H9 (cell line): Measurements from ENCODE around the gene OR2G3. TPM values are rescaled to one million over a fixed set of nuclear protein-coding genes. Genes with fewer than 3 reads are reported as not detected.

ENCODE experiments used
- DNase-seq: peaks from one replicate; pipeline ENCODE4 v3.0.0-alpha.2; 2017
- H2AFZ ChIP-seq: one replicate; pipeline ENCODE4 v1.6.1; 2013; ENCODE audit warnings: mild to moderate bottlenecking, low read length, control low read depth, moderate library complexity
- H2AK5ac ChIP-seq: 2 replicates; pipeline ENCODE4 v1.6.1; 2013; ENCODE audit warnings: low read length, control low read depth, mixed read lengths; ENCODE audit not compliant: insufficient read length
- H2BK120ac ChIP-seq: one replicate; pipeline ENCODE4 v1.6.1; 2013; ENCODE audit warnings: low read depth, mild to moderate bottlenecking, low read length, control low read depth, inconsistent platforms; ENCODE audit not compliant: poor library complexity, severe bottlenecking
- H2BK12ac ChIP-seq: 2 replicates; pipeline ENCODE4 v1.6.1; 2013; ENCODE audit warnings: low read length, control low read depth, mixed read lengths, low read depth; ENCODE audit not compliant: insufficient read length
- H2BK15ac ChIP-seq: 2 replicates; pipeline ENCODE4 v1.6.1; 2013; ENCODE audit warnings: low read depth, low read length, control low read depth
- H2BK20ac ChIP-seq: one replicate; pipeline ENCODE4 v1.6.1; 2013; ENCODE audit warnings: low read depth, mild to moderate bottlenecking, low read length, control low read depth, inconsistent platforms; ENCODE audit not compliant: poor library complexity, severe bottlenecking
- H2BK5ac ChIP-seq: 2 replicates; pipeline ENCODE4 v1.6.1; 2013; ENCODE audit warnings: low read length, control low read depth, mixed read lengths; ENCODE audit not compliant: insufficient read length
- H3K14ac ChIP-seq: 2 replicates; pipeline ENCODE4 v1.6.1; 2013; ENCODE audit warnings: low read length, control low read depth; ENCODE audit not compliant: insufficient read depth
- H3K18ac ChIP-seq: 2 replicates; pipeline ENCODE4 v1.6.1; 2013; ENCODE audit warnings: low read depth, mild to moderate bottlenecking, mixed read lengths, low read length, control low read depth; ENCODE audit not compliant: insufficient read length
- H3K23ac ChIP-seq: 2 replicates; pipeline ENCODE4 v1.6.1; 2013; ENCODE audit warnings: low read length, control low read depth, mixed read lengths, low read depth; ENCODE audit not compliant: insufficient read length
- H3K23me2 ChIP-seq: 2 replicates; pipeline ENCODE4 v1.6.1; 2013; ENCODE audit warnings: low read depth, mild to moderate bottlenecking, mixed read lengths, low read length, control low read depth; ENCODE audit not compliant: insufficient read length, poor library complexity, severe bottlenecking
- H3K27ac ChIP-seq: 2 replicates; pipeline ENCODE4 v1.5.1; 2013; ENCODE audit warnings: low read length, control low read depth, mixed read lengths, low read depth; ENCODE audit not compliant: insufficient read length
- H3K27me3 ChIP-seq: 2 replicates; pipeline ENCODE4 v1.6.1; 2013; ENCODE audit warnings: low read length, control low read depth, inconsistent platforms; ENCODE audit not compliant: insufficient read depth
- H3K4ac ChIP-seq: 2 replicates; pipeline ENCODE4 v1.6.1; 2013; ENCODE audit warnings: low read depth, mild to moderate bottlenecking, control low read depth, inconsistent platforms, low read length, moderate library complexity
- H3K4me1 ChIP-seq: 2 replicates; pipeline ENCODE4 v1.6.1; 2013; ENCODE audit warnings: low read length, control low read depth, inconsistent platforms; ENCODE audit not compliant: insufficient read depth
- H3K4me2 ChIP-seq: 2 replicates; pipeline ENCODE4 v1.6.1; 2013; ENCODE audit warnings: low read length, control low read depth, mixed read lengths; ENCODE audit not compliant: insufficient read length, insufficient read depth
- H3K56ac ChIP-seq: 2 replicates; pipeline ENCODE4 v1.6.1; 2013; ENCODE audit warnings: low read depth, mild to moderate bottlenecking, mixed read lengths, low read length, control low read depth; ENCODE audit not compliant: insufficient read length
- H3K79me1 ChIP-seq: 2 replicates; pipeline ENCODE4 v1.6.1; 2013; ENCODE audit warnings: low read depth, mild to moderate bottlenecking, moderate library complexity, low read length, control low read depth, inconsistent platforms; ENCODE audit not compliant: insufficient read depth, poor library complexity, severe bottlenecking
- H3K79me2 ChIP-seq: 2 replicates; pipeline ENCODE4 v1.6.1; 2013; ENCODE audit warnings: low read length, control low read depth, inconsistent platforms; ENCODE audit not compliant: insufficient read depth
- H3K9ac ChIP-seq: 2 replicates; pipeline ENCODE4 v1.6.1; 2013; ENCODE audit warnings: low read length, control low read depth, mixed read lengths; ENCODE audit not compliant: insufficient read length; ENCODE audit errors: extremely low read depth
- H3K9me3 ChIP-seq: one replicate; pipeline ENCODE4 v1.6.1; 2013; ENCODE audit warnings: low read depth, low read length, inconsistent platforms; ENCODE audit not compliant: control insufficient read depth
- H3T11ph ChIP-seq: one replicate; pipeline ENCODE4 v1.6.1; 2013; ENCODE audit warnings: mild to moderate bottlenecking, low read length, control low read depth, inconsistent platforms
- H4K20me1 ChIP-seq: one replicate; pipeline ENCODE4 v1.6.1; 2013; ENCODE audit not compliant: control insufficient read depth, insufficient read length, insufficient read depth
- H4K5ac ChIP-seq: 2 replicates; pipeline ENCODE4 v1.6.1; 2013; ENCODE audit warnings: low read depth, mild to moderate bottlenecking, mixed read lengths, low read length, control low read depth; ENCODE audit not compliant: insufficient read length
- H4K8ac ChIP-seq: replicated peaks from 2 replicates; pipeline ENCODE4 v1.6.1; 2013; ENCODE audit warnings: low read length, control low read depth, mixed read lengths, low read depth; ENCODE audit not compliant: insufficient read length
- H4K91ac ChIP-seq: 2 replicates; pipeline ENCODE4 v1.6.1; 2013; ENCODE audit warnings: low read depth, mild to moderate bottlenecking, moderate library complexity, mixed read lengths, low read length, control low read depth; ENCODE audit not compliant: insufficient read length
- H3K27ac Mint-ChIP-seq, 3 experiments: 2 replicates in 2 of 3; 3 replicates in 1 of 3; pipeline ENCODE4 v1.8.0; 2020 to 2021; ENCODE audit warnings: mixed read lengths in 3 of 3, mild to moderate bottlenecking in 1 of 3, moderate library complexity in 1 of 3
- H3K27me3 Mint-ChIP-seq: 2 replicates; pipeline ENCODE4 v1.8.0; 2021; ENCODE audit warnings: low read depth, mild to moderate bottlenecking, moderate library complexity, mixed read lengths
- H3K36me3 Mint-ChIP-seq, 3 experiments: 2 replicates in 2 of 3; 3 replicates in 1 of 3; pipeline ENCODE4 v1.8.0; 2020 to 2021; ENCODE audit warnings: low read depth in 3 of 3, mixed read lengths in 3 of 3; ENCODE audit not compliant: insufficient read depth in 1 of 3
- H3K4me1 Mint-ChIP-seq, 2 experiments: 2 replicates each; pipeline ENCODE4 v1.8.0; 2020; ENCODE audit warnings: mixed read lengths in 2 of 2
- H3K4me3 Mint-ChIP-seq, 2 experiments: 2 replicates in 1 of 2; 3 replicates in 1 of 2; pipeline ENCODE4 v1.8.0; 2020 to 2021; ENCODE audit warnings: mild to moderate bottlenecking in 2 of 2, mixed read lengths in 2 of 2, moderate library complexity in 1 of 2
- H3K9me3 Mint-ChIP-seq, 2 experiments: 2 replicates in 1 of 2; 3 replicates in 1 of 2; pipeline ENCODE4 v1.8.0; 2020; ENCODE audit warnings: mild to moderate bottlenecking in 2 of 2, mixed read lengths in 2 of 2, moderate library complexity in 1 of 2
- WGBS: extraction: QIAGEN DNeasy Blood & Tissue Kit; methylation state at CpG from one replicate; pipeline ENCODE4 v1.1.7; 2013; ENCODE audit warnings: missing lambda C conversion rate, low lambda C conversion rate, mixed read lengths; ENCODE audit not compliant: insufficient read length; ENCODE audit errors: extremely low coverage; 5-methylcytosine and 5-hydroxymethylcytosine counted together
- total RNA-seq: library from RNA; stranded (reverse); gene quantifications from 2 replicates; pipeline ENCODE4 v1.2.1, GENCODE V29; 2021
- TF ChIP-seq, protein P1 (sequence below): fragments of 200-600 bp; sonication (generic); conservative IDR thresholded peaks from 3 replicates; pipeline ENCODE4 v1.8.0; 2021; ENCODE audit warnings: antibody characterized with exemption, mild to moderate bottlenecking

The OR2G3 gene
- total RNA-seq, 1 experiment from 2014 or later = not detected

DNA sequence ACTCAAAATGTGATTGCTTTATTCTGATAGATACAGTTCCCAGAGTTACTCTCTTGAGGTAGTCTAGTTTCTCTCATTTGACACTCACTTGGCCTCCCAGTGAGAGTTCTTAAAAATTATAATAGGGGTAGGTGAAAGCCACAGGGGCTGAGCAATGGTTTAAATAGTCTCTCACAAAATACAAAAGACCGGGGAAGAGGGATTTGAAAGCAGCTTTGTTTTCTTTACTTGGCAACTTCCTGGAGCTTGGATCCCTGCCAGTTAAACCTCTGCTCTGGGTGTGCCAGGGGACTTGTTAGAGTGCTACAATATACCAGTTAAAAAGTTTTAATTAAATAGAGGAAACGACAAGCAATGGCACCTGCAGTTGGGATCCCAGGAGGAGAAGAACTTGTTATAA lies 42.5 kb downstream of the OR2G3 start:
- Histone ChIP-seq H2AFZ (no peak overlapping the region), H3T11ph (no peak overlapping the region), H3K9me3 (no peaks in the 10 kb centered on the region), H3K79me1 (no peaks in the 10 kb centered on the region), H2BK15ac (no peak overlapping the region), H3K23ac (no peak overlapping the region), H2AK5ac (no peak overlapping the region), H4K8ac (no peak overlapping the region), H3K4me1 (peaks cover 8% of the 10 kb centered on the region; the same call in 1 of the 2 replicates), H3K9ac (no peak overlapping the region), H3K4ac (no peak overlapping the region), H2BK5ac (no peak overlapping the region), H4K5ac (no peak overlapping the region), H3K56ac (no peak overlapping the region), H3K14ac (no peak overlapping the region), H3K79me2 (no peaks in the 10 kb centered on the region), H4K20me1 (no peaks in the 10 kb centered on the region), H3K18ac (no peak overlapping the region), H4K91ac (no peak overlapping the region), H3K27ac (no peak overlapping the region), H2BK20ac (no peak overlapping the region), H3K23me2 (no peaks in the 10 kb centered on the region), H3K27me3 (no peaks in the 10 kb centered on the region; the same call in 1 of the 2 replicates), H3K4me2 (peak overlapping the region; percentile 26), H2BK12ac (no peak overlapping the region), H2BK120ac (no peak overlapping the region)
- Mint-ChIP-seq H3K9me3 (no peaks in the 10 kb centered on the region; a peak in 1 of 5 replicates), H3K27me3 (peaks cover 36% of the 10 kb centered on the region), H3K36me3 (no peaks in the 10 kb centered on the region; a peak in 1 of 7 replicates), H3K4me1 (peaks cover 26 to 41% of the 10 kb centered on the region in 2 experiments), H3K27ac (peak overlapping the region in 2 of 3 experiments; percentile 1 to 34; a peak in 3 of 7 replicates), H3K4me3 (peak overlapping the region; percentile 26 to 40; a peak in 3 of 5 replicates)
- TF ChIP-seq, protein P1, sequence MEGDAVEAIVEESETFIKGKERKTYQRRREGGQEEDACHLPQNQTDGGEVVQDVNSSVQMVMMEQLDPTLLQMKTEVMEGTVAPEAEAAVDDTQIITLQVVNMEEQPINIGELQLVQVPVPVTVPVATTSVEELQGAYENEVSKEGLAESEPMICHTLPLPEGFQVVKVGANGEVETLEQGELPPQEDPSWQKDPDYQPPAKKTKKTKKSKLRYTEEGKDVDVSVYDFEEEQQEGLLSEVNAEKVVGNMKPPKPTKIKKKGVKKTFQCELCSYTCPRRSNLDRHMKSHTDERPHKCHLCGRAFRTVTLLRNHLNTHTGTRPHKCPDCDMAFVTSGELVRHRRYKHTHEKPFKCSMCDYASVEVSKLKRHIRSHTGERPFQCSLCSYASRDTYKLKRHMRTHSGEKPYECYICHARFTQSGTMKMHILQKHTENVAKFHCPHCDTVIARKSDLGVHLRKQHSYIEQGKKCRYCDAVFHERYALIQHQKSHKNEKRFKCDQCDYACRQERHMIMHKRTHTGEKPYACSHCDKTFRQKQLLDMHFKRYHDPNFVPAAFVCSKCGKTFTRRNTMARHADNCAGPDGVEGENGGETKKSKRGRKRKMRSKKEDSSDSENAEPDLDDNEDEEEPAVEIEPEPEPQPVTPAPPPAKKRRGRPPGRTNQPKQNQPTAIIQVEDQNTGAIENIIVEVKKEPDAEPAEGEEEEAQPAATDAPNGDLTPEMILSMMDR = no peak
- peak; percentile 59 for DNase-seq
- no CpG with 5 or more reads among the region's 2 CpGs for WGBS
